Renal cortex interstitium (tissue), 11 donors: ENCODE results near the gene LRRC4C. TPM values are rescaled to one million over a fixed set of nuclear protein-coding genes. Genes with fewer than 3 reads are reported as not detected.

Source experiments
- DNase-seq, 11 donors: peaks; one replicate each; pipeline ENCODE4 v3.0.0-alpha.2; 2013; ENCODE audit warnings: low read depth in 9 of 11, low spot score in 4 of 11; ENCODE audit errors: extremely low read depth in 1 of 11
- polyA plus RNA-seq, 3 donors: library from polyadenylated mRNA; unstranded; fragments of 120-200 nt; gene quantifications; one replicate each; pipeline ENCODE4 v1.2.1, GENCODE V29; 2013; ENCODE audit not compliant: insufficient read length in 3 of 3

The LRRC4C gene
- polyA plus RNA-seq, 3 donors = 12.7 to 17.1 (median 13.0) TPM

DNA sequence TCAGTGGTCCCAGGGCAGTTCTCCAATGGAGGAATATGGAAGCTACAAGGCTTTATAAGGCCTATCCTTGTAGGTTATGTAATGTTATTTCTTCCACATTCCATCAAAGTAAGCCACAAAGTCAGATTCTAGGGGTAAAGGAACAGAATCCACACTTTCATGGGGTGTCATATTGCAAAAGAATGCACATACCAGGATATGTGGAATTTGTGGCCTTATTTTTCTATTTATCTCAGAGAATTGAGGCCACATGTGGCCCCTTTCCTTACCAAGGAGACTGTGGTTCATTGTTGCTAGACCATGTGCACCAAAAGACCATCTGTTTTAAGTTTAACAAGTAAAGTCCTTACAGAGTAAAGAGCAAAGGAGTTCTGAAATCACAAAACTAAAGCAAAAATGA, 12.9 kb downstream of the LRRC4C start:
- no peak for DNase-seq

DNA sequence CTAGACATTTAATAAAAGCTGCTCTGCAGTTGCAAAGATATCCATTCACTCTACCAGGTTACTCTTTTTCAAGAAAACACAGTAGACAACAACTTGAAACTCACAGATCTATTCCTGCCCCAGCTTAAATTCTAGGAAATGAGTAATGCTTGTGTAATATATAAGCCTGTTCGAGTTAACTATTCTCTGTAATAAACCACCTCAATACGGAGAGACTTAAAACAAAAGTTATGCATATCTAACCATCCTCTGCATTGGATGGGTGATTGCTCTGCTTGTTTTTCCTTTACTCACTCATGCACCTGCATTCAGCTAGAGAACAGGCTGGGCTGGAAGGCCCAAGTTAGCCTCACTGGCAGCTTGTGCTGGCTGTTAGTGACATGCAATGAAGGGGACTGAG, 13.3 kb downstream of the LRRC4C start:
- no peak for DNase-seq

DNA sequence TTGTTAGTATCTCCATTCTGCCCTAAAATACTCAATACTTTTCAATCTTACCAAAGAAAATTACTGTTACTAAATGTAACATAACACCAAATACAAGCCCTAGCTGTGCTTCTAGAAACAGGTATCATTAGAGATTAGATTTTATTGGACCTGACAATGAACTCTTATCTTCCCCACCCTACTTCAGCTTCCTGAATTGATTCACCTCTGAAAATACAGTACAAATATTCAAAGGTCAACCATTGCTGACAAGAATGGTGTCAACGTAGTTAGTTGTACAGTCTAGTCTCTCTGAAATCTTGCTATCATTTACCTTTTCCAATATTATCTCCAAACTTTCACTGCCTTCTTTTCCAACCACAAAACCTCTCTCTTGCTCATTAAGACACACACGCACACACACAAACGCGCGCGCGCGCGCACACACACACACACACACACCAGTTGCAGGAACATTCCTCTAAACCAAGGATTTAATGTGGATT, 22.4 kb downstream of the LRRC4C start:
- no peak for DNase-seq

DNA sequence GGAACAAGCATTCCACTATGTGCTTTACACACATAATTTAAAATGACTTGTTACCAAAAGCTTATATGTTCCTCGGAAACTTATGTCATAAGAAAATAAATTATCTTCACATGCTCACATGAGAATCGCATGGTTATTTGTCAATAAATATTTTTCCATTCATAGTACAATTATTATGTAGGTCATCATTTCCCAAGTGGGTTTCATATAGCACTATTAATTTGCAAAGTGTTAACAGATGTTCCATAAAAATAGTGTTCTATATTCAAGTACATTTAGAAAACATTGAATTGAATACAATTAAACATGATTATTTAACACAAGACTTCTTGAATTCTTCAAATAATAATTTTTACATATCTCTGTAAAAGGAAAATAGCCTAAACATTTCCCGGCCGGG, 23.9 kb downstream of the LRRC4C start:
- DNase-seq = no peak

DNA sequence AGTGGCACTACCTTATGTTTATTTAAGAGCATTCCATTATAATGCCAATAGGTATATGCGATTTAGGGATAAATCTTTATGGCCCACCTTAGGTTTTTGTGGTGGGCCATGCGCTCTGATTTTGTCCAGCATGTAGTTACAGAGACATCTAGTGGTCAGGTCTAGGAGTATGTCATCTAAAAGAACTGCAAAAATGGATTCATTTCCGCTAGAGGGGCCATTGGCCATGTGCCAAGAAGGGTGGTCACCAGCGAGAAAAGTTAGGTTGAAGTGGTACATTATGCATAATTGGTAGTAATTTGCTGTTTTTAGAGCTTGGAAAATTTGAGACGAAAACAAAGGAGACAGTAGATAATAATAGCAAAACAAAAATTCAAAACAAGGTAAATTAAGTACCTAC, 27.7 kb downstream of the LRRC4C start:
- peak in 1 of 11 donors; percentile 7 for DNase-seq

DNA sequence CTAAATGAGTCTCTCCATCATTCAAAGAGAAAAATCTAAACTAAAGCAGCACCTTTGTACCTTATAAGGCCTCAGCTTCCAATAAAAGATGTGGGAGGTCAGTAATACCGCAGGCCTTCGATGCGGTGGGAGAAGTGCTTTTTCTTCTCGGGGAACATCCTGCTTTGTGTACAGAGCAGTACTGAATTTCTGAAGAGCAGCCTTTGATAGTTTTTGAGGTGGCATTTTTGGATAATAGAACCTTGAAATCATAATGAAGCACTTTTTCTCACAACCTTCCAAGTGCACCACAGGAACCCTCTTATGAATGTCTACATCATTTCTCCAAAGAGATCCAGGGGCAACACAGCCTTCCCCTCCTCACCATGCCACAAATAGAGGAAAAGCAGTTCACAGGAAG, 39.6 kb downstream of the LRRC4C start:
- no peak for DNase-seq

DNA sequence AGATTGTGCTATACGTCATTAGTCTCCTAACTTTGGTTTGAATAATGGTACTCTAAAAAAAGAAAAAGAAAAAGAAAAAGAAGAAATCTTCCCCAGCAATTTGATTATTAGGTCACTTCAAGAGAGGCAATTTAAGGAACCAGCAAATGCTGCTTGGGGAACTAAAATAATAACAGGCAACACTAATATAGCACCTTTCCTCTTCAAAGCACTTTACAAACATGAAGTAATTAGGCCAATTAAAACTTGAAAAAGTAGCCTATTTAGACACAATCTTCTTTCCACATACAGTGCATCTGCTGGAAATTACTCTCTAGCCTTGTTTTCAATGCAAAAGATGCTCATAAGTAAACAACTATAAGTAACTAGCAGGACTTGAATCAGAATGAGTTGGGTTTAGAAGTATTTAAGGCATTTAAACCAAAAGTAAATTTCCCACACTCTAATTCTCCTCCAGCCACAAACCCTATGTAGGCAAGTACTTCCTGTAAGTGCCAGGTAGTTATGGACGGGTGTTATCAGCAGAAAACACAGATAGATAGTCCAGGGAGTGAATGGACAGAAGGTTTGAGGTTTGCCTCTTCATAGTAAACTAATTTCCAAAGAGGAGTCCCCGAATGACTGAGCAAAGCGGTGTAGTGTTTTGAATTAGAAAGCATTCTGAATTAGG, 44.5 kb downstream of the LRRC4C start:
- DNase-seq = no peak

DNA sequence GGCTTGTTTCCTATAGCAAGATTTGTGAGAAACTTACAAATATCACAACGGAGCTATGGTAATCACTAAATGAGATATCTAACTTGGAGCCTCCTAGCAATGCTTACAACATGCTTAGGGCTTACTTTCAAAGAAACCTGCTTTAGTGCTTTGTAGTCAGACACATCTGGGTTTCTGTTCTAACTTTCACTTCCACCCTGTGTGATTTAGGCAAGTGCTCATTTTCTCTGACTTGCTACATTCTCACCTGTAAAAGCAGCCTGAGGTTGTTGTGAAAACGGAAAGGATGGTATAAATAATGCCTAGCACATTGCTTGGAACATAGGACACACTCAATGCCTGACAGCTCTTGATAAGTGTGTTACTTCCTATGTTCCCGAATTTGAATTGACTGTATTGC, 45.6 kb downstream of the LRRC4C start:
- DNase-seq = no peak

DNA sequence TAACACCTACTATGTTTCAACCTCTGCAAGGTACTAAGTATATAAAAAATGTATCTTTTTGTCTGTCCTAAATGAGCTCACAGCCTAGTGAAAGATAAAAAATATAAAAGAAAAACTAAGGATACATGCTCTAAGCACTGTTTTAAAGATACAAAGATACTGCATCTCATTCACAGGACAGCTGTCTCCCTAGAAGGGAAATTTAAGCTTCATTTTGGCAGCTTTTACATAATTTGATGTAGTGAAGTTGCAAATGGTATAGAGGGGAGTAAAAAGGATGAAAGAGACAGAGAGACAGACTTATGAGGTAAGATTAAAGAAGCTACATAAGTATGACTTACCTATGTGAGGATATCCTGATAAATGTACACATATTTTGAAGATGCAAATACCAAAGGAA, 53.6 kb downstream of the LRRC4C start:
- no peak for DNase-seq

DNA sequence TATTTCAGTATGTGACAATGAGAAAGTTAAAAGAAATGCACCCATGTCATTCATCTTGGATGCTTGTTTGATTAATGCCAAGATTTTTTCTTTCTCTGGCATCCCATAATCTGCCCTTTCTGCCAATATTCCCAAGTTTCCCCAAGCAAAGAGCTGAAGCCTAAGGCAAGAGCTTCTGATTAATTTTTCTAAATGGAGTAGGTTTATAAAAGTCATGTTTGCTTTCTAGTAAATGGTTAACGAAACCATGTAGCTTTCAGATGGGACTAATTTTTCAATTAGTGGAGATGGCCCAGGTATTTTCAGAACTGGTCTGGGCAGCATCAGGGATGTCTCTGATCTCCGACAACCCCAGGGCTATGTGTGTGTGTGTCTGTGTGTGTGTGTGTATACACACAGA, 55.3 kb downstream of the LRRC4C start:
- no peak for DNase-seq

DNA sequence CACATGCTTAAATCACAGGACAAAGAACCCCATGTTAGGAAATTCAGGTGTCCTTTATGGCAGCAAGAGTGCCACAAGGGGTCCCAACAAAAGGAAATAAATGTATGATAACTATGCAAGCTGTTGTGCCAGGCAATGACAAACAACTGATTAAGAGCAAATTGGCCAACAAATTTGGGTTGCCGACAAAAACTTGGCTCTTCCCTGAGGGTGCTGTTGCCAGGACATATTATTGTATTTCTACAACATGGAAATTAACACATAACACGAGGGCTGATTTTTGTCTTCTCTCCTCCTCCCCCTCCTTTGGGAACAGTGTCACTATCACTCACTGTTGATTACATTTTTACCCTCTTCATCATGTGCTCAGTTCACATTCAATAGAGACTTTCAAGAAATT, 56.0 kb downstream of the LRRC4C start:
- DNase-seq = no peak

DNA sequence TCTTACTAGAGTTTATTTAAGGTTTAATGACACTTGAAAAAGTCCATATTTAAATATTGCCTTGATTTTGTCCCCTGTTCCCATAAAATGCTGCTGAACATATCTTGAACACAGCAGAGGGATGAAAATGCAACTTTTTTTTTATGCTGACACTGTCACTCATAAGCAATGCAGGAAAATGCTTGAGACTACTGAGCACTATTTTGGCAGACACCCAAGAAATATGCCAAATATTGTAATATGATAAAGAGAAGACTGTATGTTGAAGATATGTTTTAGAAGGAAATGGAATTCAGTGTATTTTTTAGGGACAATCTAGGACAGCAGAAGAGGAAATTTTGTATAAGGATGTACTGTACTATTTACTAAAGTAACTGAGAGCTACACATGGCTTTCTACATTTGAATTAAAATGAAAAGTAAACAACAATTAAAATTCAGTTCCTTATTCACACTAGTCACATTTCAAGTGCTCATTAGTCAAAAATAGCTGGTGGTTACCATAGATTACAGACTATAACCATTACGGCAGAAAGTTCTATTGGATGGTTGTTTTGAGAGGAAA, 58.6 kb downstream of the LRRC4C start:
- no peak for DNase-seq

DNA sequence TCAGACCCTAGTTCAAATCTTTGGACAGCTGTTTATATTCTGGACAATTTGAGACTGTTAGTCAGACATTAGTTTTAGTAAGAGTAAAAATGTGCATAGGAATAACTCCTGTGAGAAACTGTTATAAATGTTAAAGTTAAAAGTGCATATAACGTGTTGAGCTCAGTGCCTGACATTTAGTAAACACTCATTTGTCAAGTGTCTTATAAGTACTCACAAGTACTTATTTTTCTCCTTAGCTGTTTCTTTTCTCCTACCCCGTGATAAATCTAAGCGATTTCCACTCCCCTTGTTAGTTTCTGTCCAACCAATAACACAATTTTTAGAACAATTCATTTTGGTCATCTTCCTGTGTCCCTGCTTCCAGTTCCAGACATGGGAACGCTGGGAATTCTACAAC, 59.3 kb downstream of the LRRC4C start:
- DNase-seq = no peak

DNA sequence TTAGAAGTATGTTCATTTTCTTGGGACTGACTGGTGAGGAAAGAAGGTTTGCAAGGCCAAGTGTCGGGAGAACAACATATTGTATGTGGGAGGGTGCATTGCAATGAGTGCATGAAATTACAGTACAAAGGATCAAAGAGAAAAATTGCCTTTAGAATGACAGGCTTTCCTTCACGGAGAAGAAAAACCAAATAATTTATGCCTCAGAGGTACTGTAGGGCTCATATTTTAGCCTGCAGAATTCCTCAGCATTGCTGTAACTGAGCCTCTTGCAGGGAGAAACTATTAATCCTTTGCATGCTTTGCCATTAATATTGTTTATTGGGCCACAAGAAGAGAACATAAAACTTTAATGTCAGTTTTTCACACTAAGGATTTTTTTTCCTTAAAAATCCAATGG, 60.1 kb downstream of the LRRC4C start:
- peak in 2 of 11 donors; percentile 16 to 32 for DNase-seq

DNA sequence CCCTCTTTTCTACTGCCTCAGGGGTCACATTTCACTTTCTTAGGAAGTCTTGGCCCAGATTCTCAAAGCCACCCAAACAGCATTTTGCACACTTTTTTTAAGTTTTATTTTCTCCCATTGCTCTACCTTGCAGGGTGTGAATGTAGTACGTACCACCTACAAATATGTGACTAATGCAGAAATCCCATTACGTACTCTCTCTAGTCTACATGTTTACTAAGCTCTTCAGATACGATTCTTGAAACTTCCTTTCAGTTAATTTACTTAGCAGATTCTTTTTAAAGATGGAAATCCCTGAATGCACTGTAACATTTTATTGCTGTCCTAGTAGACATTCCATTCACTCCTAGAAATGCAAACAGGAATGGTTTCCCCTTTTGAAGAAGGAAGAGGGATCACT, 61.3 kb downstream of the LRRC4C start:
- no peak for DNase-seq

DNA sequence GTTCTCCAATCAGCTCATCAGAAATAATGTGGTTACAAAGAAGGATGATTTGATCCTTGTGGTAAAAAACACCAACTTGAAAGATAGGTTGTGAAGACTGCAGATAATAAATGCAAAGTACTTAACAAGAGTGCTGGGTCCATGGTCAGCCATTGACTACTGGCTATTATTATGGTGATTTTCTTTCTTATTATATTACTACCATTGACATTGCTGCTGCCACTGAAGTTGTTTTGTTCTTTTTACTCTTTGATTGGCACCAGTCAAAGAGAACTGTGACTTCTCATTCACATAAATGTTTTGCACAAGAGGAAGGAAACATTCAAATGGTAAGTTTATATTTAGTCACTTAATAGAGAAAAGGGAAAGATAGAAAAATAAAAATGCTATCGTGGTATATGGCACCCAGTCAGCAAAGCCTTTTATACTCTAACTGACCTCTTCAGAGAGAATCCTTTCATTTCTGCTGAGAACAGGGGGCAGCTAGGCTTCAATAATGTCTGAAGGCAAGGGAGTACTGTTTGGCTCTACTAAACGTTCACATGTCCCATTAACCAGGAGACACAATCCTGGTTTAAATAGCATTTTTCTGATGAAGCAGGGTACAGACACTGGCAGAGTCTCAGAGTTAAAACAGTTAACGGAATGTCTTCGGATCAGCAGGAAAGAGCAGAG, 64.8 kb downstream of the LRRC4C start:
- no peak for DNase-seq

DNA sequence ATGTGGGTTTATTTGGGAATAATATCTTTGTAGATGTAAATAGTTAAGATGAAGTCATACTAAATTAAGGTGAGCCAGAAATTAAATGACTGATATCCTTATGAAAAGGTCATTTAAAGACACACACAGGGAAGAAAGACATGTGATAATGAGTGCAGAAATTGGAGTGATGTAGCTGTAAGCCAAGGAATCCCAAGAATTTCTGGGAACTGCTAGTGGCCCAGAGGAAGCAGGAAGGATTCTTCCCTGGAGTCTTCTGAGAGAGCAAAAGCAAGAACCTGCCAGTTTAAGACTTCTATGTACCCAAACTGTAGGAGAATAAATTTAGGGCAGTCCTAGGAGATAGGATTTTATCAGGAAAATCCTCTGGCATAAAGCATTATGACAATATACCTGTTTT, 66.9 kb downstream of the LRRC4C start:
- DNase-seq = no peak

DNA sequence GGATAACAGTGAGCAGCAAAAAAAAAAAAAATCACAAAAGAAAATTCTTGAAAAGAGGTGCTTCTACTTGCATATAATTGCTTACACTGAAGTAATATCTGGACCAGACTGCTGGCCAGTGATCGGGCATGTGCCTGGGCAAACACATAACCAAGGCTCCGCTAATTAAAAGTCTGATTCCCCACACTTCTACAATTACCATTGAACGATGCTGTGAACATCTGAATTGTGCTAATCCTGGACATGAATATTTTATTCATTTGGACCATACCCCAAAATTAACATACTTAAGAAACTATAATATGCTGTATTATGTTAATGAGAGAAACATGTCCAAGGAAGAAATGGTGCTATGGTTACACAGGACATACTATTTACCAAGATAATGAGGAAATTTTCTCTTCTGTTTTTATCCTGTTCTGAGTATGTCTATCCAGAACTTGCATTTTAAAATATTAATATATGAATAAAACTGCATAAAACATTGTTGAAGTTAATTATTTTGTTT, 69.8 kb downstream of the LRRC4C start:
- no peak for DNase-seq

DNA sequence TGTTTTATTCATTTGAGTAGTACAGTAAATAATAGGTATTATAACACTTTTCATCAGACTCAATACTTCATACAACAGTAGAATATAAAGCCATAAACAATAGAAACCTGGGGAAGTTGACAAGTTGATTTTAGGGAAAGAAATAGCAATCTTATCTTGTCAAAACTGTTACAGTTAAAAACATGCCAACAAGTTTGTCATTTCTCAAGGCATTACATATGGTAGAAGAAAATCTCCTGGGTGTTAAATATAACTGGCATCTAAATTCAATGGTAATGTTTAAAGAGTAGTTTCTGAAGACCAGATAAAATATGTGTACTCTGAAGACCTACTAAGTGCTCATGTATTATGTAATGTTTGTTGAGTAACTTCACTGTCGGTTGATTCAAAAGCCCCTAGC, 75.1 kb downstream of the LRRC4C start:
- DNase-seq = no peak

DNA sequence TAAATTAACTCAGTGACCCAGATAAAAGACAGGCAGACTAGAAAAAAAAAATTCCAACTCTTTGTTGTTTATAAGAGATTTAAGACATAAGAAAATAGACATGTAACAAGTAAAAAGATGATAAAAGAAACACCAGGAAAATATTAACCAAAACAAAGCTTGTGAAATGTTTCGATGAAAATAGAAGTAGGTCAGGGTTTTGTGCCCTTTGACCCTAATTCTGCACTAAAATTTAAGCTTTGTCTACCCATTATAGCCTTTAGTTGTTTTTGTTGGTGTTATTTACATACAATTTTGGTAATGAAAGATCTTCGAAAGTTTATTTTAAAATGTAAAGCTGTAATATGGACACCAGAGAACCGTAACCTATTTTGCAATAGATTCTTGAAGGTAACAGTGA, 75.7 kb downstream of the LRRC4C start:
- no peak for DNase-seq
